Neural progenitor cell (in vitro differentiated cells): Measurements from ENCODE around the gene ZNF827.

Experiments
- CTCF ChIP-seq: fragments of 200-600 bp; sonication (generic); IDR thresholded peaks from 2 replicates; pipeline ENCODE4 v1.5.1; 2017; ENCODE audit warnings: antibody characterized with exemption, mild to moderate bottlenecking
- EZH2 ChIP-seq: fragments of 200-600 bp; sonication (generic); IDR thresholded peaks from 2 replicates; pipeline ENCODE4 v1.6.1; 2017; ENCODE audit warnings: antibody characterized with exemption, mild to moderate bottlenecking, moderate library complexity
- EZH2phosphoT487 ChIP-seq: fragments of 200-600 bp; sonication (generic); IDR thresholded peaks from 2 replicates; pipeline ENCODE4 v1.6.1; 2017; ENCODE audit warnings: antibody characterized with exemption

- TF ChIP-seq CTCF (no peak), EZH2phosphoT487 (no peak), EZH2 (no peak)
These were observed 8.0 kb downstream of the ZNF827 start for GRCh38 chr4:145930592-145930991.
